SK-N-SH (cell line): Measurements from ENCODE around the gene GXYLT2. TPM values are rescaled to one million over a fixed set of nuclear protein-coding genes. Genes with fewer than 3 reads are reported as not detected.

Source experiments
- CTCF ChIA-PET: fragments of 300-600, 350-600 bp; formaldehyde crosslinking; extraction: SDS; loops from one replicate; lab custom pipeline; 2021; lab: Yijun Ruan, JAX
- POLR2A ChIA-PET: fragments of 350-600 bp; sonication (Branson Sonifier 250); formaldehyde crosslinking; extraction: SDS; loops from one replicate; lab custom pipeline; 2020; ENCODE audit warnings: antibody characterized with exemption, inconsistent platforms; lab: Yijun Ruan, JAX
- DNase-seq: peaks from one replicate; pipeline ENCODE4 v3.0.0; 2012
- H2AFZ ChIP-seq: fragments of 200-600 bp; sonication (generic); 2 replicates; pipeline ENCODE4 v1.8.1; 2016; ENCODE audit warnings: antibody characterized with exemption, mild to moderate bottlenecking, low read depth
- H3F3A ChIP-seq: fragments of 200-600 bp; sonication (generic); replicated peaks from 2 replicates; pipeline ENCODE3; 2016; ENCODE audit warnings: antibody characterized with exemption, mild to moderate bottlenecking; ENCODE audit not compliant: insufficient read depth
- H3K27ac ChIP-seq, 2 experiments: fragments of 200-500 bp in 1 of 2; fragments of 200-600 bp in 1 of 2; sonication (Bioruptor generic) in 1 of 2; sonication (generic), shearing (Covaris generic) in 1 of 2; 2 replicates each; pipeline versions ENCODE4 v1.5.1 to v1.6.1; 2014 to 2016; ENCODE audit warnings: low read depth in 2 of 2, inconsistent platforms in 1 of 2, low read length in 1 of 2, mild to moderate bottlenecking in 1 of 2, mixed read lengths in 1 of 2
- H3K27me3 ChIP-seq: fragments of 200-600 bp; sonication (generic), shearing (Covaris generic); 2 replicates; pipeline ENCODE4 v1.6.1; 2016; ENCODE audit warnings: mixed run types; ENCODE audit not compliant: insufficient read depth
- H3K36me3 ChIP-seq, 2 experiments: fragments of 200-500 bp in 1 of 2; fragments of 200-600 bp in 1 of 2; sonication (Bioruptor generic) in 1 of 2; sonication (generic) in 1 of 2; replicated peaks in 1 of 2; 2 replicates each; pipeline versions ENCODE3 to v1.5.1; 2014 to 2016; ENCODE audit warnings: low read length in 1 of 2, mild to moderate bottlenecking in 1 of 2; ENCODE audit not compliant: insufficient read depth in 2 of 2, control insufficient read depth in 1 of 2
- H3K4me1 ChIP-seq, 2 experiments: fragments of 200-500 bp in 1 of 2; fragments of 200-600 bp in 1 of 2; sonication (Bioruptor generic) in 1 of 2; sonication (generic), shearing (Covaris generic) in 1 of 2; 2 replicates each; pipeline versions ENCODE4 v1.5.1 to v1.6.1; 2014 to 2016; ENCODE audit warnings: low read depth in 1 of 2, low read length in 1 of 2, mixed run types in 1 of 2; ENCODE audit not compliant: insufficient read depth in 2 of 2, control insufficient read depth in 1 of 2
- H3K4me2 ChIP-seq: fragments of 200-600 bp; sonication (generic), shearing (Covaris generic); 2 replicates; pipeline ENCODE4 v1.6.1; 2017; ENCODE audit warnings: mixed run types
- H3K4me3 ChIP-seq, 2 experiments: fragments of 200-500 bp in 1 of 2; fragments of 200-600 bp in 1 of 2; sonication (Bioruptor generic) in 1 of 2; sonication (generic), shearing (Covaris generic) in 1 of 2; 2 replicates each; pipeline versions ENCODE4 v1.5.1 to v1.8.1; 2014 to 2016; ENCODE audit warnings: low read depth in 2 of 2, inconsistent platforms in 1 of 2, low read length in 1 of 2, mild to moderate bottlenecking in 1 of 2, mixed read lengths in 1 of 2, moderate library complexity in 1 of 2
- H3K79me2 ChIP-seq: fragments of 200-600 bp; sonication (generic); 2 replicates; pipeline ENCODE4 v1.8.1; 2017; ENCODE audit warnings: mild to moderate bottlenecking; ENCODE audit not compliant: insufficient read depth
- H3K9ac ChIP-seq: fragments of 200-600 bp; sonication (generic); 2 replicates; pipeline ENCODE4 v1.6.1; 2017; ENCODE audit warnings: mixed run types
- H3K9me2 ChIP-seq: fragments of 200-600 bp; sonication (generic); 2 replicates; pipeline ENCODE4 v1.6.1; 2017; ENCODE audit warnings: mixed run types
- H3K9me3 ChIP-seq: fragments of 200-600 bp; sonication (generic); 2 replicates; pipeline ENCODE4 v1.6.1; 2017; ENCODE audit warnings: mixed run types, mild to moderate bottlenecking, moderate library complexity
- H4K20me1 ChIP-seq: fragments of 200-600 bp; sonication (generic); 2 replicates; pipeline ENCODE4 v1.6.1; 2017; ENCODE audit warnings: mild to moderate bottlenecking, mixed run types; ENCODE audit not compliant: insufficient read depth
- ELF1 ChIP-seq: IDR thresholded peaks from 2 replicates; pipeline ENCODE4 v1.4.0; 2012
- EP300 ChIP-seq, 2 experiments: IDR thresholded peaks; 2 replicates each; pipeline versions ENCODE4 v1.4.0 to v1.6.1; 2012; ENCODE audit warnings: borderline replicate concordance in 1 of 2, low read depth in 1 of 2, low read length in 1 of 2
- FOSL2 ChIP-seq: IDR thresholded peaks from 2 replicates; pipeline ENCODE4 v1.4.0; 2012; ENCODE audit warnings: low read depth, mild to moderate bottlenecking, moderate library complexity, borderline replicate concordance
- FOXJ3 ChIP-seq: sonication (generic); formaldehyde crosslinking; IDR thresholded peaks from 2 replicates; pipeline ENCODE4 v1.5.1; 2020; ENCODE audit warnings: mild to moderate bottlenecking, missing genetic modification reagents
- JUND ChIP-seq: IDR thresholded peaks from 2 replicates; pipeline ENCODE4 v1.4.0; 2012
- MEF2A ChIP-seq: IDR thresholded peaks from 2 replicates; pipeline ENCODE4 v1.4.0; 2012; ENCODE audit warnings: low read depth, borderline replicate concordance
- NFIC ChIP-seq: IDR thresholded peaks from 2 replicates; pipeline ENCODE4 v1.4.0; 2012; ENCODE audit warnings: borderline replicate concordance
- REST ChIP-seq: IDR thresholded peaks from 2 replicates; pipeline ENCODE4 v1.6.1; 2012; ENCODE audit warnings: mild to moderate bottlenecking, low read depth, low read length, moderate library complexity
- RFX5 ChIP-seq: IDR thresholded peaks from 2 replicates; pipeline ENCODE4 v1.6.1; 2012; ENCODE audit warnings: mild to moderate bottlenecking, improper control_type of control experiment, low read length
- YY1 ChIP-seq: IDR thresholded peaks from 2 replicates; pipeline ENCODE4 v1.4.0; 2012; ENCODE audit warnings: low read depth, mild to moderate bottlenecking
- WGBS: methylation state at CpG from one replicate; pipeline ENCODE4 v1.1.6; 2017; ENCODE audit warnings: low lambda C conversion rate; 5-methylcytosine and 5-hydroxymethylcytosine counted together
- polyA plus RNA-seq, 3 experiments: library from polyadenylated mRNA; depleted of rRNA; stranded (reverse); fragments of >200 nt; gene quantifications; 2 replicates each; pipeline ENCODE4 v1.2.3, GENCODE V29; 2012
- TF ChIP-seq, protein P1 (sequence below): IDR thresholded peaks from 2 replicates; pipeline ENCODE4 v1.4.0; 2012; ENCODE audit warnings: low read depth, borderline replicate concordance

Gene GXYLT2
- polyA plus RNA-seq, 1 of the 3 experiments (the other 2 are of a cell fraction), result 9.1 TPM

- TF ChIP-seq REST, result no peak
- TF ChIP-seq, all 33 proteins: peak for 0
These were observed 54.6 kb downstream of the GXYLT2 start (continued) for GRCh38 chr3:72942427-72942826.

GRCh38 chr3:72944696-72945095 is 56.9 kb downstream of the GXYLT2 start:
- H2AFZ ChIP-seq, result no peak overlapping the region
- H4K20me1 ChIP-seq, result no peaks in the 10 kb centered on the region
- peak overlapping the region in 1 of 2 experiments; percentile 84; a peak in 2 of 4 replicates for H3K27ac ChIP-seq
- CTCF ChIA-PET, result interaction anchor here (1.3 to 3.9 kb wide), 3 partner anchors 94 to 141 kb away, joined by 3 to 24 read pairs (median 6); no protein-coding TSS in a partner anchor
- no peaks in the 10 kb centered on the region for H3K36me3 ChIP-seq
- no peaks in the 10 kb centered on the region for H3K9me3 ChIP-seq
- WGBS, result 95% methylated on average over 7 of the region's 7 CpGs
- H3K4me1 ChIP-seq, result no peaks in the 10 kb centered on the region; a peak in 1 of 4 replicates
- DNase-seq, result no peak
- H3F3A ChIP-seq, result peaks cover 13% of the 10 kb centered on the region
- H3K9me2 ChIP-seq, result no peaks in the 10 kb centered on the region
- H3K4me2 ChIP-seq, result no peak overlapping the region
- TF ChIP-seq REST (no peak), RFX5 (no peak), EP300 (IDR thresholded peaks at IDR 0.05; ENCODE audit: borderline replicate concordance in 1 of 2, low read depth in 1 of 2, low read length in 1 of 2) (no peak), ELF1 (no peak), JUND (no peak), FOSL2 (no peak), MEF2A (no peak), YY1 (no peak), FOXJ3 (CRISPR knock-in tag) (no peak), NFIC (no peak)
- TF ChIP-seq, protein P1, sequence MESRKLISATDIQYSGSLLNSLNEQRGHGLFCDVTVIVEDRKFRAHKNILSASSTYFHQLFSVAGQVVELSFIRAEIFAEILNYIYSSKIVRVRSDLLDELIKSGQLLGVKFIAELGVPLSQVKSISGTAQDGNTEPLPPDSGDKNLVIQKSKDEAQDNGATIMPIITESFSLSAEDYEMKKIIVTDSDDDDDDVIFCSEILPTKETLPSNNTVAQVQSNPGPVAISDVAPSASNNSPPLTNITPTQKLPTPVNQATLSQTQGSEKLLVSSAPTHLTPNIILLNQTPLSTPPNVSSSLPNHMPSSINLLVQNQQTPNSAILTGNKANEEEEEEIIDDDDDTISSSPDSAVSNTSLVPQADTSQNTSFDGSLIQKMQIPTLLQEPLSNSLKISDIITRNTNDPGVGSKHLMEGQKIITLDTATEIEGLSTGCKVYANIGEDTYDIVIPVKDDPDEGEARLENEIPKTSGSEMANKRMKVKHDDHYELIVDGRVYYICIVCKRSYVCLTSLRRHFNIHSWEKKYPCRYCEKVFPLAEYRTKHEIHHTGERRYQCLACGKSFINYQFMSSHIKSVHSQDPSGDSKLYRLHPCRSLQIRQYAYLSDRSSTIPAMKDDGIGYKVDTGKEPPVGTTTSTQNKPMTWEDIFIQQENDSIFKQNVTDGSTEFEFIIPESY, result no peak
- TF ChIP-seq, all 33 proteins: peak for 0
- H3K79me2 ChIP-seq, result no peaks in the 10 kb centered on the region
- H3K4me3 ChIP-seq, result no peak overlapping the region
- H3K27me3 ChIP-seq, result no peaks in the 10 kb centered on the region
- no peak overlapping the region for H3K9ac ChIP-seq
- POLR2A ChIA-PET, result no interaction called here
